Measurements from ENCODE around the gene GRAMD2A.
"Not testable (repeated sequence)": the region's sequence is repeated elsewhere in the genome, so short reads cannot be mapped to it uniquely, and the experiment has no call there.

Gene GRAMD2A

DNA sequence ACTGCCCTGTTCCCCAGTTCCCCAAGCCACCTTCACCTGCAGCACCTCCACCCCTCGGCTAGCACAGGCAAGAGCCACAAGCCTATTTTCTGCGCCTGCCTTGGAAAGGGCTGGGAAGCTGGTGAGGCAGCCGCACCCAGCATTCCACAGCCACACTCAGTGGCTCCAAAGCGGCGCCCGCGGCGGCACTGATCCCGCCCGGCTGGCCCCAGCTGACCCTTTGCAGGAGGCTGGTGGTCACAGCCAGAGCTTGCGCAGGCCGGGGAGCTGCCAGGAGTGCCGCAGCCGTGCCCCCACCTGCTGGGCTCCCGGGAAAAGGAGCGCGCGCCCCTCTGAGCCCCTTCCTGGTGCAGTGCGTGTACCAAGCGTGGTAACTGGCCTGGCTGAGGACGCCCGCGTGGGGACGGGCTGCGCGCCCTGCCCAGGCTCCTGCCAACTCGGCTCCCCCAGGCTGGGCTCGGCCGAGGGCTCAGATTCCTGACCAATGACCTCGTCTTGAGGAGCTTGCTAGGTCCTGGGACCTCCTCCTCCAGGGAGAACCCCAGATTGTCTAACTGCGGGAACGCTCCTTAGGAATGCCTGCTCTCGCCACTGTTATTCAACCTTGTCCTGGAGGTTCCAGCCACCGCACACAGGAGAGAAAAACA, 13.3 kb downstream of the GRAMD2A start:
- no peak for DNase-seq (ENCODE audit: low read depth)

DNA sequence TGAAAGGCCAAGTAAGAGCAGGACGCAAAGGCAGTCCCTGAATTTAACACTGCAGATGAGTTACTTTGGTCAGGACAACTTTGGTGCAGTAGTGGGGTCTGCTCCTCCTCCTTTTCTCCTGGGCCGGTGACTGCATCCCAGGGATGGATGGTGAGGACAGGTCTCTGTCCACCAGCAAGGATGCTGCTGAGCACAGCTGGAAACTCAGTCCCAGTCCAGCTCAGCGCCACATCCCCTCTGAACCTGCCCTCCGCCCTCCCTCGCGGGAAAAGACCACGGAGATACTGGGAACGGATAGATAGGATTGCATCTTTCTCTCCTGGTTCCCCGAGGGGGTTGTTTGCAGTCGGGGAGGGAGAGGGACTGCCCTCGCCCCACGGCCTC, 13.8 kb downstream of the GRAMD2A start:
- no peak for DNase-seq (ENCODE audit: low read depth)

DNA sequence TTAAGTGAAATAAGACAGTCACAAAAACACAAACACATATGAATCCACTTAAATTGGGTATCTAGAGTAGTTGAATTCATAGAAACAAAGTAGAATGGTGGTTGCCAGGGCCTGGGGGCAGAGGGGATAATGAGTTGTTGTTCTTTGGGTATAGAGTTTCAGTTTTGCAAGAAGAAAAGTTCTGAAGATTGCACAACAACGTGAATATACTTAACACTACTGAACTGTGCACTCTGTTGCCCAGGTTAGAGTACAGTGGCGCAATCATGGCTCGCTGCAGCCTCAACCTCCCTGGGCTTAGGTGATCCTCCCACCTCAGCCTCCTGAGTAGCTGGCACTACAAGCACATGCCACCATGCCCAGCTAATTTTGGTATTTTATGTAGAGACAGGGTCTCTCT, 14.9 kb downstream of the GRAMD2A start:
- no peak for DNase-seq (ENCODE audit: low read depth)

DNA sequence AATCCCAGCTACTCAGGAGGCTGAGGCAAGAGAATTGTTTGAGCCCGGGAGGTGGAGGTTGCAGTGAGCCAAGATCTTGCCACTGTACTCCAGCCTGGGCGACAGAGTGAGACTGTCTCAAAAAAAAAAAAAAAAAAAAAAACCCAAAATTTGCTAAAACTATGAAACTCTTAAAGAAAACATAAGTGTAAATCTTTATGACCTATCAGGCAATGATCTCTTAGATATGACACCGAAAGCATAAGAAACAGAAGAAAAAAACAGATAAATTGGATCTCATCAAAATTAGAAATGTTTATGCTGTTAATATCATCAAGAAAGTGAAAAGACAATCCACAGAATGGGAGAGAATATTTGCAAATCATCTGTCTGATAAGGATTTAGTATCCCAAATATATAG, 15.3 kb downstream of the GRAMD2A start:
- no peak for DNase-seq (ENCODE audit: low read depth)

DNA sequence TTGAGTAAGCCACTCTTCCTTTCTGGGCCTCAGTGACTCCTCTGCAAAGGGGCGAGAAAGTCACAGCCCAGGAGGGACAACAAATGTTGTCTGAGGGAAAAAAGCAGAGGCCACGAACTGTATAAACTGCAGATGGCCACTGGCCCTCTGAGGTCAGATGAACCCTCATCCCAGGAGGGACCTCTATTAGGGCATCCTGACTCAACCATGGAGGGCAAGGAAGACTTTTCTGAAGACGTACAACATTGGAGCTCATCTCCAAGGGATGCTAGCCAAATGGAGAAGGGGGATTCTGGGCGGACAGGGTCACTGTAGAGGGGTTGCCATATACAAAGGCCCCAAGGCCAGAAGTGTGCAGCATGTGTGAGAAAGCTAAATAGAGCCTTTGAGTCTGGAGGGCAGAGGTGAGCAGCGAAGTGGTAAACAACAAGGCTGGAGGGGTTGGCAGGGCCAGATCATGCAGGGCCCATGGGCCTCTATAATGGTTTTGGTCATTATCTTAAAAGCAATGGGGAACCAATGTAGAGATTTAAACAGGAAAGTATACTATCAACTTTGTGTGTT, 16.7 kb downstream of the GRAMD2A start:
- DNase-seq (ENCODE audit: low read depth), result no peak

DNA sequence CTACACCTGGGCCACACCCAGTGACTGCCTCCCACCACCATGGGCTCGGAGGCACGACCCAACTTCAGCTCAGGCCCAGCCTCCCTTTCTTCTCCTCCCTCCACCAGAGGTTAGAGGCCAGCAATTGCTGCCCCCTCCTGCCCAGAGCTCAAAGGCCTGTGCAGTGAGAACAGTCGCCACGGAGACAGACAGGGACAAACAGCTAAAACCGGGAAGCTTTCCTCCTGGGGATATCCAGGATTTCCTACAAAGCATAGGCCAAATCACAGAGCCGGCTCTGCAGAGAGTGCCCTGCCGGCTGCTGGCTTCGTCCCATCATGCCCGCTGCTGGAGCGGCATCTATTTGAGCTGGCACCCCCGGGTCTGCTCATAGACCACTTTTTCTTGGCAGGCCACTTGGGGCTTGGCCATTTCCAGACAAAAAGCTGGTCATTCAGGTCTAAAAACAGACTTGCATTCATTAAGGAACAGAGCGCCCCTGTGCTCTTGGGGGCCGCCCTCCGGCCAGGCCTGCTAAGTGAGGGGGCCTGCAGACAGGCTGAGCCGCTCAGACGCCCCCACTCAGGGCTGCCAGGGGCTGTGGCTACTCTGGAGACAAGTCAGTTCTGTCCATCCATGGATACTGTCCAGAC, 17.5 kb downstream of the GRAMD2A start:
- no peak for DNase-seq (ENCODE audit: low read depth)

DNA sequence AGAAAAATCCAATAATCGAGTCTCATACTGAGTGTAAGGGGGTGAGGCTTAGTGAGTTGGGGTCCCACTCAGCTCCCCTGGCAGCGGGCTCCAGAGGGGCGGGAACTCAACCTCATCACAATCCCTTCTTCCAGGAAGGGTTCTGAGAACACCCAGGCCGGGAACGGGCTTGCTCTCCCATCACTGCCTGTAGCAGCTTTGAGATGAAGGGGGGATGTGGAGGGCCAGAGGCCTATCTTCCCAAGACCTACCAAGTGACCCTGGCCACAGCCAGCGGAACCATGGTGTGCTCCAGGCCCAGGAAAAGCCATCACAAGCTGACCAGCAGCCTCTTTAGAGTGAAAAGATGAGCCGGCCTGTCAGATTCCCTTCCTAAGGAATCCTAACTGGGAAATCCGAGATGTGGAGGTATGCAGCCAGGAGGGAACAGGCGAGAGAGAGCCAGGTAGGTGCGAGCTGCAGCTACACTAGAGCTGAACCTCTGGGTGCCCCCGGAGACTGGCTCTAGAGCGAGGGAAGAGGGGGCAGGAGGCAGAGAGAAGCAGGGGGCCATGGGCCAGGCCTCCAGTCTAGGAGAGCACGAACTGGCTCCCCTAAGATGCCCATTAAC, 18.5 kb downstream of the GRAMD2A start:
- no peak for DNase-seq (ENCODE audit: low read depth)

DNA sequence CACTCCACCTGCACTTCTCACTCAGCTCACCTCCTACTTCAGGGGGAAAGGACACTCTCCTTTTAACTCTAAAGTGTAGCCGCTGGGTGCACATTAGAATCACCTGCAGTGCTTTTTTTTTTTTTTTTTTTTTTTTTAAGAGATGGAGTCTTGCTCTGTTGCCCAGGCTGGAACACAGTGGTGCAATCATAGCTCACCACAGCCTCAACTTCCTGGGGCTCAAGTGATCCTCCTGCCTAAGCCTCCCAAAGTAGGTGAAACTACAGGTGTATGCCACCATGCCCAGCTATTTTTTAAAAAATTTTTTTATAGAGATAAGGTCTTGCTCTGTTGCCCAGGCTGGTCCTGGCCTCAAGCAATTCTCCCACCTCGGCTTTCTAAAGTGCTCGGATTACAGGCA, 20.8 kb downstream of the GRAMD2A start:
- no peak for DNase-seq (ENCODE audit: low read depth)

DNA sequence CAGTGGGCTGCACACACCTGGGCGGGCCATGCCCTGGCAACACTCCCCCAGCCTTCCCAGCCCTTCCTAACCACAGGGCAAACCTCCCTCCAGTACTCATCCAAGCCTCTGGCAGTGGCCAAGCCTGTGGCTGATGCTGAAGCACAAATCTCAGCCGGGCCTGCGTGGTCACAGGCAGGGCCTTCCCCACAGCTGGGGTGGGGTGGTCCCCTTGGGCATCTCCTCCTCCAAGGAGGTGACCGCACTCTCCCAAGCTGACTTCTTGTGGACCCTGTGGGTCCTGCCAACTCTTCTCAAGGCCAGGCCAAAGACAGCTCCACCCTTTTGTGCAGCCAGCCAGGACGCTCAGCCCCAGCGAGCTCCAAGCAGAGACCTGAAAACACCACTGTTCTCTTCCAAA, 21.4 kb downstream of the GRAMD2A start:
- no peak for DNase-seq (ENCODE audit: low read depth)

DNA sequence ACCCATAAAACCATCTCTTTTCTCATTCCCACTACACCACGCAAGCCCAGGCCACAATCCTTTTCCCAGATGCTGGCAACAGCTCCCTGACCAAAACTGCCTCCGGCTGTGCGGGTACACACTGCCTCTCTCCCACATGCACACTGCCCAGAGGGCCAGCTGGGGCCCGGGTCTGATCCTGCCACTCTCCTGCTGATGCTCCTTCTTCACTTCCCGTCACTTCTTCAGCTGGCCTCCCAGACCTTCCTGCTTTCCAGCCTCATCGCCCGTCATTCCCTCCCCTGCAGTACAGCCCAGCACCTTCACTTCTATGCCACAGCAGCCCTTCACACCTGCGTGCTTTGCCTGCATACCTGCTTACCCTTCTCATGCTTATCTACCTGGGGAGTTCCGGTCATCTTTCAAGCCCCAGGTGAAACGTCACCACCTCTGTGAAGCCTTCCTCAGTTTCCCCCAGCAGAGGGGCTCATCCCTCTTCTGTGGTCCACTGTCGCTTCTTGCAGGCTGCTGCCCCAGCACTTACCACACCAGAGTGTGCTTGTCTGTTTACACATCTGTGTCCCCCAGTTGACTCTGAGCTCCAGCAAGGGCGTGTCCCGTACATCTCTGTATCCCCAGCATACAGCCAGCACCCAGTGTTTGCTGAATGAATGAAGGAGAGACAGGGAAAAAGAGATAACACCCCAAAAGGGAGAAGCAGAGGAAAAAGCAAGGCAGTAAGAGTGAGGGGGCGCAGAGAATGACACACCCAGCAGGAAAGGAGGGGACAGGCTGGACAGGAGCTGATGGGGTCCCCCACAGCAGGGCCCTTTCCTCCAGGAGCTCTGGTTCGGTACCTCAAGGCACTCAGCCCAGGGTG, 22.2 kb downstream of the GRAMD2A start:
- no peak for DNase-seq (ENCODE audit: low read depth)

DNA sequence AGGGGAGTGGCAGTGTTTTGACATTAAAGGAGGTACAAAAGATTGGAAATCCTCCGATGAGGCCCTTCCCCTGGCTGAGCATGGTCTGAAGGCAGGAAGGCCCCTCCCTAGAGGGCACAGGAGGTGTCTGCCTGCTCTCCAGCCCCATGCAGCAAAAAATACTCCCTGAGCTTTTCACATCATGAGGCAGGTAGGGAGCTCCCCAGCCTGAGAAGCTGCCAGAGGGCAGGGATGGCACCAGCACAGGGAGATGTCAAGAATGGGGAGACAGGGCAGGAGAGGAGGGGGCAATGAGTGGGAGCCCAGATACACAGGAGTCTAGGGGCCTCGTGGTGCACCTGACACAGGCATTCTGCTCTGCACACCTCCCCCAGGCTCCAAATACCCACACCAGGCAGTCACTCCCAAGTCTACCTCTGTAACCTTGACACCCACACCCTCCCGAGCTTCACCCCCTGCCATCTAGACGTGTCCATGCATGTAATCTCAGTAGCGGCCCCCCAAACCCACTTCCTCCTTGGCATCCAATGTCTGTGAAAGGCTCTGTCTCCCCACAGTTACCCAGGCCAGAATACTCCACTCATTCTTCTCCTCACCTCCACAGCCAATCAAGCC, 22.9 kb downstream of the GRAMD2A start:
- DNase-seq (ENCODE audit: low read depth), result no peak

DNA sequence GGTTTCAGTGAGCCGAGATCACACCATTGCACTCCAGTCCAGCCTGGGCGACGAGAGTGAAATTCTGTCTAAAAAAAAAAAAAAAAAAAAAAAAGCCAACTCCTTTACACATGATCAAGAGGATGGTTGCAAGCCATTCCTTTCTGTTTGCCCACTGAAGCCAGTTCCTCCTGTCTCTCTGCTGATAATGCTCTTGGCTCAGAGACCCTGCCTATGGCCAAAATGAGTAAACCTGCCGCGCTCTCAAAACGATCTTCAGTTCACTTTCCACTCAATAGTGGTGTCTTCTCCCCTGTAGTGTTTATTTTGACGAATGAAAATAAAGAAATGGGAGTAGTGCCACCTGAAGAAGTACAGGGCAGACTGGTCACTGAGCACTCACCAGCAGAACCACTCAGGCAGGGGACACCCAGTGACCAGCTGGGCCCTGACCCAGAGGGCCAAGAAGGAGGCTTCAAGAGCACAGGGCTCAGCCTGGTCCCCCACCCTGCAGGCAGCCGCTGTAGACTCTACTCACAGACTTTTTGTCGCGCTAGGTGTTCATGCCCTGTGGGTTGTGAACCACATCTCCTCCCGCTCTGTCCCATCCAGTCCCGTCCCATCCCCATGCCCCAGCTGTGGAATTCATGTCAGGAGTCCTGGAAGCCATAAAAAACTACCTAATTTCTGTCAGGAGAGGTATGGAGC, 23.6 kb downstream of the GRAMD2A start:
- no peak for DNase-seq (ENCODE audit: low read depth)

DNA sequence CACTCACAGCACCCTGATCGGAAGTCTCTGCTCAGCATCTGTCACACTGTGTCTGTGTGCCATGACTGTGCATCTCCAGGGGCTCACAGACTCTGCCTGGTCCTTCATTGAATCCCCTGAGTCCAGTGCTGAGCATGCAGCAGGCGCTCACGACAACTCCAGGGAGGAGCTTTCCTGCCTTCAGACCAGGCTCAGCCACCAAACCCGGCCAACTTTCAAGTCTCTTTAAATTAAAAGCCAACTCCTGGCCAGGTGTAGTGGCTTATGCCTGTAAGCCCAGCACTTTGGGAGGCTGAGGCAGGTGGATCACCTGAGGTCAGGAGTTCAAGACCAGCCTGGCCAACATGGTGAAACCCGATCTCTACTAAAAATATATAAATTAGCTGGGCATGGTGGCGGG, 24.2 kb downstream of the GRAMD2A start:
- DNase-seq (ENCODE audit: low read depth), result no peak

DNA sequence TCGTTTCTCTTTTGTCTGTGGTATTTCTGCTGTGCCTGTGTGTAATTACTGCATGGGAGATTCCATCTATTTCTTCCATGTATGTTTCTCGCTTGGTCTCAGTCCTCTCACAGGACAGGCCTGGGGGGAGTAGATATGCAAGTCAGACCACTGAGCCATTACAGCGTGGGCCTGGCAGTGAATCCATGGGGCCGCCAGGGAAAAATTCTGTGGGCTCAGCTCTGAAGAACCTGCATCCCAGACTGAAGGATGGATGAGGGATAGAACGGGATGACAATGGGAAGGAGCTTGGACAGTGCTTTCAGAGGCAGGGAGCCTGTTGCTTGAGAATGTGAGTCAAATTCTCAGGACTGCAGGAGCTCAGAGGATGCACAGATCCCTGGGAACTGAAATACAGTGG, 24.8 kb downstream of the GRAMD2A start:
- no peak for DNase-seq (ENCODE audit: low read depth)

DNA sequence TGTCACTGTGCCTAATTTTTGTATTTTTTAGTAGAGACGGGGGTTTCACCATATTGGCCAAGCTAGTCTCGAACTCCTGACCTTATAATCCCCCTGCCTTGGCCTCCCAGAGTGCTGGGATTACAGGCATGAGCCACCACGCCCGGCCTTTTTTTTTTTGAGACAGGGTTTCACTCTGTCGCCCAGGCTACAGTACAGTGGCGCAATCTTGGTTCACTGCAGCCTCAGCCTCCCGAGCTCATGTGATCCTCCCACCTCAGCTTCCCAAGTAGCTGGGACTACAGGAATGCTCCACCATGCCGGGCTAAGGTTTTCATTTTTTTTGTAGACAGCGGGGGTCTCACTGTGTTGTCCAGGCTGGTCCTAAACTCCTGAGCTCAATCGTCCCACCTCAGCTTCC, 25.6 kb downstream of the GRAMD2A start:
- not testable (repeated sequence) for DNase-seq (ENCODE audit: low read depth)

DNA sequence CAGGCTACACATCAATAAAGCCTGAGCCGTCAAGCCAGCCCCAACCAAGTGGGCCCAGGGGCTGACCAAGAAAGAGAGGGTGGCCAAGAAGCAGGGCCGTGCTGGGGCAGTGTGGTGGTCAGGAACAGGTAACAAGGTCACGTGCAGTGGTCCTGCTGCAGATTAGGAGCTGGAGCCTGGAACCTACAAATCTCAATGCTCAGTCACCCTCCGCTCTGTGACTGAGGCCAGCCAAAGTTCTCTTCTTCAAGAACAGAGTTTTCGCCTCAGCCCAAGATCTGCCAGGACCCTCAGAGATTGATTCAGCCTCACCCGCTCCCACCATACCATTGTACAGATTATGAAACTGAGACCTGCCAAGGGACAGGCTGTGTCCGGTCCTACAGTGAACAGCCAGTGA, 26.9 kb downstream of the GRAMD2A start:
- no peak for DNase-seq (ENCODE audit: low read depth)

DNA sequence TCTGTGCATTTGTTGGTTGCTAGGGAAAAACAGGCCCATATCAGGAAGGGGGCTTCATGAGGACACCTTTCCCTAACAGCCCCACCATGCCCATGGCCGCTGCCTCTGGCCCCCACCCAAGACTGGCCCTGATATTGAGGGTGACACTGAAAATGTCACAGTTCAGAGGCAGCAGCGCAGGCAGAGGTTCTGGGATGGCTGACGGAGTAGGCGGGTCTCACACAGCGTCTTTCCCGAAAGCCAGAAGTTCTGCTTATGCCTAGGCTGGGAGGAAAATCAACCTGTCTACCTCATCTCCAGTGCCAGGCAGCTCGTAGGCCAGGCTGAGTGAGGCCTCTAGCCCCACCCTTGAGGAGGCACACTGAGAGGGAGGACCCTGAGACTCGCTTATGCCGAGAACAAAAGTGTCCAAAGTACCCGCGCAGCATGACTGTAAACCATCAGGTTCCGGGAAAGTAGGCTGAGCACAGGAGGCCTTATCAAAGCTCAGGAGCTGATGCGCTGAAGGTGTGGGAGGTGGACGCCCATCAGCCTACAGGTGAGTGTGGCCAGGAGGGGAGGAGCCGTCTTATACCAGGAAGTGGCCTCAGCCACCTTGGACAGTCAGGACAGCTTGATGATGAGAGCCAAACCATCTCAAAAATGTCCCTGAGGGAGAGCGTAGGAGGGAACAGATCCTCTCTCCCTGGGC, 27.5 kb downstream of the GRAMD2A start:
- DNase-seq (ENCODE audit: low read depth), result no peak

DNA sequence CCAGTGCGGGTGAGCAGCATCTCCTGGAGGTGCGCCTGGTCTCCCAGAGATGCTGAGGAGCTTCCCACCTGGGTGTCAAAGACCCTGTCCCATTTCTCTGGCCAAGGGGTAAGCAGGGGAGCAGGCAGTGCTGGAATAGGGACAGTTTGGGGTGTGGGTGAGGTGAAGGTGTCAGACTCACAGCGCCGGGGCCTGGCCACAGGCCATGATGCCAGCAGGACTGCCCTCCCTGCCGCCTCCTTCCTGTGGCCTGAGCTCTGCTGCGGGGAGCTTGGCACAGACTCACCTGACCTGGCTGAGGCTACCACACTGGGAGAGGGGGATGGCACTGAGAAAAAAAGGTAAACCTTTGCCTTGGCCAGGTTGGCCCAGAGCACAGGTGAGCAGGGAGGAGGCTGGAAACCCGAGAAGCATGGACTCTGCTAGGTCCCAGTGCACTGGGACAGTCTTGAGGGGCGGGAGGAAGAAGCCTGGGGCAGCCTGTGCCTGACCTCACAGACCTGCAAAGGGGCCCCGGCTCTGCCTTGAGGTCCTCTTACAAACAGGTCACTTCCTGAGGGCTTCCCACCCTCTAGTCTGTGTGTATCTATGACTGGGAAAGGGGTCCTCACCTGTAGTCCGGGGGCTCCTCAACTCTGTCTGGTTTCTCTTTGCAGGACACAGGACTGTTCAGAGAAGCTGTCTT, 28.2 kb downstream of the GRAMD2A start:
- no peak for DNase-seq (ENCODE audit: low read depth)

DNA sequence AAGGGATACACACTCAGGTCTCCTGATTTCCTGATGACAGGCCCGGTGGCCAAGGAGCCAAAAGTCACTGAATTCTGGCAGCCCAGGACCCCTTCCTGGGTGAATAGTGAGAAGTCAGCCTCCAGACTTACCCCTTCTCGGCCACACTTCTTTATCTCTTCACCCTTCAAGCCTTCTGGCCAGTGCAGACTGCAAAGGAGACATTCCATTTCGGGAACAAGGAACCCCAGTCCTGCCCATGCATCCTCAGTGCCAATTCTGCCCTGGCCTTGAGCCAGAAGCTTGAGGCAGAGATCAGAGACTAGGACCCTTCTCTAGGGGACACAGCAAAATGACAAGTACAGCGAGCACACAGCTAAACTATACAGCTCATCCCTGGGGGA, 28.8 kb downstream of the GRAMD2A start:
- no peak for DNase-seq (ENCODE audit: low read depth)

DNA sequence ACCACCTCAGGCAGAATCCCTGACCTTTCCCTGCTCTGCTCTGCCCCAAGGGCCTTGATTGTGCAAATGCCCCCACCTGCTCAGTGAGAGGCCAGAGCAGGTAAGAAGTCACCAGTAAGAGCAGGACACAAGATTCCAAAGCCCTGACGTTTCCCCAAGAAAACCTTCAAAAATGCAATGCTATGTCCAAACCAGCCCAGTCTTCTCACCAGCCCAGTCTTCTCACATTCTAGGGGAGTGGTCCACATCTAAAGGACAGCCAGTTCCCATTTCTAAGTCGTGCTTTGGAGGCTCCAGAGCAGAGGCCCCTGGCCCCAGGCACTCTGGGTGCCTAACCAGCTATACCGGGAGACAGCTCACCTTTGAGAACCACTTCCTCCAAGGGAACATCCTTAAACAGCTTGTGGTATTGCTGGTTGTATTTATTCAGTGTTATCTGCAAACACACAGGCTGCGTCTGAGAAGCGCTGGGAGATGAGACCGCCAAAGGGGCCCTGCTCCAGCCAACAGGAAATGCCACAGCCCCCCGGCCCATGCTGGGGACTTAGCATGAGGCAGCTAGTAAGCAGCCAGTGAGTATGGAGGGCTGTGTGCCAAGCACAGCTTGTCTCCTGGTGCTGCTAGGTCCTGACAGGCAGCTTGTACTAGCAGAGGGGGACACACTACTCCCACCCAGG, 29.3 kb downstream of the GRAMD2A start:
- no peak for DNase-seq (ENCODE audit: low read depth)
